AG04449 (cell line): Measurements from ENCODE around the gene LY6G6F.

Experiments
- CTCF ChIA-PET: fragments of 350-600 bp; formaldehyde crosslinking; extraction: SDS; loops from one replicate; lab custom pipeline; 2021; ENCODE audit warnings: antibody characterized with exemption; lab: Yijun Ruan, JAX
- POLR2A ChIA-PET: fragments of 400-600, 350-600 bp; formaldehyde crosslinking; extraction: SDS; loops from one replicate; lab custom pipeline; 2020; ENCODE audit warnings: antibody characterized with exemption, inconsistent platforms; lab: Yijun Ruan, JAX
- DNase-seq: peaks from one replicate; pipeline ENCODE4 v3.0.0-alpha.2; 2010; ENCODE audit warnings: low read depth, low spot score
- H3K4me3 ChIP-seq: 2 replicates; pipeline ENCODE4 v1.5.1; 2011; ENCODE audit warnings: low read depth, mild to moderate bottlenecking, control low read depth, low read length
- CTCF ChIP-seq: IDR thresholded peaks from one replicate; pipeline ENCODE4 v1.5.1; 2011; ENCODE audit warnings: mild to moderate bottlenecking, moderate library complexity, low read length, control low read depth, inconsistent platforms; ENCODE audit not compliant: insufficient read depth; ENCODE audit errors: missing control alignments

The LY6G6F gene

GRCh38 chr6:31711233-31711632, 4.6 kb downstream of the LY6G6F start:
- no peak overlapping the region for H3K4me3 ChIP-seq
- ChIA-PET POLR2A (interaction anchor here (1.4 kb wide), 1 partner anchor 16 kb away, joined by 5 read pairs; no protein-coding TSS in a partner anchor), CTCF (interaction anchor here (0.8 to 1.1 kb wide), 2 partner anchors 19 to 30 kb away, joined by 3 read pairs; partner anchors contain the start of gene LY6G5C)
- no peak for DNase-seq
- TF ChIP-seq CTCF: no peak

GRCh38 chr6:31712296-31712695, 5.6 kb downstream of the LY6G6F start:
- ChIA-PET CTCF (interaction anchor here (0.8 to 1.8 kb wide), 3 partner anchors 10 to 118 kb away, joined by 3 to 4 read pairs (median 3); partner anchors contain the start of gene LY6G5C), POLR2A (interaction anchor here (1.4 kb wide), 1 partner anchor 15 kb away, joined by 5 read pairs; no protein-coding TSS in a partner anchor)
- H3K4me3 ChIP-seq: no peak overlapping the region
- peak; percentile 21 for TF ChIP-seq CTCF
- no peak for DNase-seq

GRCh38 chr6:31713465-31713864, 6.8 kb downstream of the LY6G6F start:
- CTCF ChIA-PET: interaction anchor here (1.8 to 3.0 kb wide), 2 partner anchors 16 to 117 kb away, joined by 4 to 12 read pairs; partner anchors contain the start of gene DDAH2
- TF ChIP-seq CTCF: no peak
- POLR2A ChIA-PET: interaction anchor here (0.8 kb wide), 1 partner anchor 114 kb away, joined by 4 read pairs; the partner anchor contains the start of gene HSPA1B
- DNase-seq: no peak
- H3K4me3 ChIP-seq: no peak overlapping the region

- ChIA-PET CTCF (interaction anchor here (0.6 to 3.0 kb wide), 3 partner anchors 14 to 116 kb away, joined by 3 to 12 read pairs (median 4); partner anchors contain the start of gene DDAH2), POLR2A (interaction anchor here (0.6 to 0.8 kb wide), 2 partner anchors 19 to 113 kb away, joined by 4 read pairs; partner anchors contain the start of gene HSPA1B)
- no peak overlapping the region for H3K4me3 ChIP-seq
- no peak for TF ChIP-seq CTCF
- no peak for DNase-seq
Observed at GRCh38 chr6:31713991-31714684, 7.5 kb downstream of the LY6G6F start.

- H3K4me3 ChIP-seq: no peak within 1 kb of the TSS
- no peak for DNase-seq
- CTCF ChIA-PET: interaction anchor here (3.0 kb wide), 1 partner anchor 14 kb away, joined by 12 read pairs; the partner anchor contains the start of gene DDAH2
- POLR2A ChIA-PET: interaction anchor here (0.6 kb wide), 1 partner anchor 92 kb away, joined by 6 read pairs; no protein-coding TSS in a partner anchor
- no peak for TF ChIP-seq CTCF
Observed at GRCh38 chr6:31715022-31715958, 8.6 kb downstream of the LY6G6F start, which contains the start of gene LY6G6D. LY6G6D (plus strand) TSS chr6:31715348; CDS start chr6:31715356, 8 bp downstream.
